Measurements from ENCODE around the gene ZNF407.

GRCh38 chr18:74790451-74790850 is 192.8 kb downstream of the ZNF407 start:
- TF ChIP-seq CTCF (conservative IDR thresholded peaks at IDR 0.05; ENCODE audit: low read depth in 2 of 2) (no peak), CREB1 (CRISPR knock-in tag; IDR thresholded peaks at IDR 0.05; ENCODE audit: low read depth) (no peak), POLR2AphosphoS5 (IDR thresholded peaks at IDR 0.05; ENCODE audit: low read depth) (no peak), EZH2 (IDR thresholded peaks at IDR 0.05; ENCODE audit: low read depth, unreplicated experiment) (no peak), ZNF331 (CRISPR knock-in tag; IDR thresholded peaks at IDR 0.05; ENCODE audit: low read depth) (no peak), EZH2phosphoT487 (IDR thresholded peaks at IDR 0.05; ENCODE audit: unreplicated experiment) (no peak), ZNF114 (CRISPR knock-in tag; IDR thresholded peaks at IDR 0.05) (no peak), REST (IDR thresholded peaks at IDR 0.05; ENCODE audit: unreplicated experiment) (no peak), JUNB (IDR thresholded peaks at IDR 0.05; ENCODE audit: unreplicated experiment) (no peak), NANOG (IDR thresholded peaks at IDR 0.05; ENCODE audit: borderline replicate concordance) (no peak)
